Neural cell (in vitro differentiated cells): Measurements from ENCODE around the gene PTPRO.

Experiments
- CTCF ChIP-seq: fragments of 450-650 bp; IDR thresholded peaks from 2 replicates; pipeline ENCODE4 v1.5.1; 2014; ENCODE audit warnings: antibody characterized with exemption, mild to moderate bottlenecking, moderate library complexity; ENCODE audit not compliant: poor library complexity, severe bottlenecking
- EP300 ChIP-seq: fragments of 450-650 bp; conservative IDR thresholded peaks from 2 replicates; pipeline ENCODE4 v1.6.1; 2014; ENCODE audit warnings: antibody characterized with exemption, mild to moderate bottlenecking, moderate library complexity; ENCODE audit not compliant: poor library complexity, severe bottlenecking
- EZH2 ChIP-seq: fragments of 200-600, 300-800 bp; shearing (Covaris generic), sonication (generic); IDR thresholded peaks from 2 replicates; pipeline ENCODE4 v1.6.1; 2014; ENCODE audit warnings: antibody characterized with exemption, low read length, borderline replicate concordance, mild to moderate bottlenecking; ENCODE audit not compliant: insufficient read depth, poor library complexity, severe bottlenecking
- POLR2AphosphoS5 ChIP-seq: IDR thresholded peaks from 2 replicates; pipeline ENCODE4 v1.6.1; 2012
- RAD21 ChIP-seq: fragments of 450-650 bp; conservative IDR thresholded peaks from 2 replicates; pipeline ENCODE4 v1.6.1; 2014; ENCODE audit warnings: antibody characterized with exemption, mild to moderate bottlenecking, moderate library complexity
- TF ChIP-seq, protein P1 (sequence below): IDR thresholded peaks from 2 replicates; pipeline ENCODE4 v1.6.1; 2012; ENCODE audit warnings: borderline replicate concordance

GRCh38 chr12:15322164-15323061 lies at the start of gene PTPRO:
- peak; percentile 56 for TF ChIP-seq CTCF
- peak; percentile 60 for TF ChIP-seq POLR2AphosphoS5
- TF ChIP-seq EZH2, result no peak
- TF ChIP-seq RAD21, result peak; percentile 51
- TF ChIP-seq, protein P1, sequence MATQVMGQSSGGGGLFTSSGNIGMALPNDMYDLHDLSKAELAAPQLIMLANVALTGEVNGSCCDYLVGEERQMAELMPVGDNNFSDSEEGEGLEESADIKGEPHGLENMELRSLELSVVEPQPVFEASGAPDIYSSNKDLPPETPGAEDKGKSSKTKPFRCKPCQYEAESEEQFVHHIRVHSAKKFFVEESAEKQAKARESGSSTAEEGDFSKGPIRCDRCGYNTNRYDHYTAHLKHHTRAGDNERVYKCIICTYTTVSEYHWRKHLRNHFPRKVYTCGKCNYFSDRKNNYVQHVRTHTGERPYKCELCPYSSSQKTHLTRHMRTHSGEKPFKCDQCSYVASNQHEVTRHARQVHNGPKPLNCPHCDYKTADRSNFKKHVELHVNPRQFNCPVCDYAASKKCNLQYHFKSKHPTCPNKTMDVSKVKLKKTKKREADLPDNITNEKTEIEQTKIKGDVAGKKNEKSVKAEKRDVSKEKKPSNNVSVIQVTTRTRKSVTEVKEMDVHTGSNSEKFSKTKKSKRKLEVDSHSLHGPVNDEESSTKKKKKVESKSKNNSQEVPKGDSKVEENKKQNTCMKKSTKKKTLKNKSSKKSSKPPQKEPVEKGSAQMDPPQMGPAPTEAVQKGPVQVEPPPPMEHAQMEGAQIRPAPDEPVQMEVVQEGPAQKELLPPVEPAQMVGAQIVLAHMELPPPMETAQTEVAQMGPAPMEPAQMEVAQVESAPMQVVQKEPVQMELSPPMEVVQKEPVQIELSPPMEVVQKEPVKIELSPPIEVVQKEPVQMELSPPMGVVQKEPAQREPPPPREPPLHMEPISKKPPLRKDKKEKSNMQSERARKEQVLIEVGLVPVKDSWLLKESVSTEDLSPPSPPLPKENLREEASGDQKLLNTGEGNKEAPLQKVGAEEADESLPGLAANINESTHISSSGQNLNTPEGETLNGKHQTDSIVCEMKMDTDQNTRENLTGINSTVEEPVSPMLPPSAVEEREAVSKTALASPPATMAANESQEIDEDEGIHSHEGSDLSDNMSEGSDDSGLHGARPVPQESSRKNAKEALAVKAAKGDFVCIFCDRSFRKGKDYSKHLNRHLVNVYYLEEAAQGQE, result peak; percentile 76
- TF ChIP-seq EP300, result no peak
